Osteocyte (in vitro differentiated cells): ENCODE data around the gene MAST3. TPM values are rescaled to one million over a fixed set of nuclear protein-coding genes. Genes with fewer than 3 reads are reported as not detected.
A peak's percentile ranks its signal among the peaks of the same experiment; 100 is the strongest.

Source experiments
- DNase-seq: peaks from one replicate; pipeline ENCODE4 v3.0.0; 2021; ENCODE audit warnings: mixed read lengths; ENCODE audit not compliant: unreplicated experiment; ENCODE audit errors: extremely low spot score
- H3K27ac Mint-ChIP-seq: one replicate; pipeline ENCODE4 v1.8.0; 2021; ENCODE audit warnings: mild to moderate bottlenecking, mixed read lengths; ENCODE audit not compliant: unreplicated experiment
- H3K27me3 Mint-ChIP-seq: one replicate; pipeline ENCODE4 v1.8.0; 2021; ENCODE audit warnings: mixed read lengths; ENCODE audit not compliant: unreplicated experiment
- H3K36me3 Mint-ChIP-seq: one replicate; pipeline ENCODE4 v1.8.0; 2021; ENCODE audit warnings: mixed read lengths; ENCODE audit not compliant: unreplicated experiment
- H3K4me1 Mint-ChIP-seq: one replicate; pipeline ENCODE4 v1.8.0; 2021; ENCODE audit warnings: mixed read lengths; ENCODE audit not compliant: unreplicated experiment
- H3K4me3 Mint-ChIP-seq: one replicate; pipeline ENCODE4 v1.8.0; 2021; ENCODE audit warnings: mild to moderate bottlenecking, moderate library complexity, mixed read lengths; ENCODE audit not compliant: unreplicated experiment
- H3K9me3 Mint-ChIP-seq: one replicate; pipeline ENCODE4 v1.8.0; 2021; ENCODE audit warnings: mixed read lengths; ENCODE audit not compliant: unreplicated experiment
- CTCF ChIP-seq: fragments of 200-600 bp; sonication (generic); IDR thresholded peaks from 2 replicates; pipeline ENCODE4 v1.5.0; 2021; ENCODE audit warnings: antibody characterized with exemption, mild to moderate bottlenecking, moderate library complexity
- total RNA-seq: library from RNA; stranded (reverse); gene quantifications from 2 replicates; pipeline ENCODE4 v1.2.1, GENCODE V29; 2021

The MAST3 gene
- total RNA-seq, 1 donor from 2014 or later, result 7.6 TPM

GRCh38 chr19:18149596-18149975, 52.0 kb downstream of the MAST3 start:
- no peaks in the 10 kb centered on the region for H3K27me3 Mint-ChIP-seq

GRCh38 chr19:18150776-18151624, 53.4 kb downstream of the MAST3 start:
- Mint-ChIP-seq H3K36me3 (peaks cover 6% of the 10 kb centered on the region), H3K27me3 (no peaks in the 10 kb centered on the region), H3K9me3 (no peaks in the 10 kb centered on the region), H3K4me3 (no peak overlapping the region), H3K27ac (no peak overlapping the region), H3K4me1 (peaks cover 23% of the 10 kb centered on the region)
- no peak for TF ChIP-seq CTCF
- DNase-seq, result no peak

More at GRCh38 chr19:18149596-18149975, 52.0 kb downstream of the MAST3 start:
- DNase-seq, result no peak
- peaks cover 20% of the 10 kb centered on the region for H3K4me1 Mint-ChIP-seq
- H3K36me3 Mint-ChIP-seq, result peaks cover 12% of the 10 kb centered on the region
- no peak for TF ChIP-seq CTCF
- H3K27ac Mint-ChIP-seq, result no peak overlapping the region
- no peaks in the 10 kb centered on the region for H3K9me3 Mint-ChIP-seq
- no peak overlapping the region for H3K4me3 Mint-ChIP-seq

DNA sequence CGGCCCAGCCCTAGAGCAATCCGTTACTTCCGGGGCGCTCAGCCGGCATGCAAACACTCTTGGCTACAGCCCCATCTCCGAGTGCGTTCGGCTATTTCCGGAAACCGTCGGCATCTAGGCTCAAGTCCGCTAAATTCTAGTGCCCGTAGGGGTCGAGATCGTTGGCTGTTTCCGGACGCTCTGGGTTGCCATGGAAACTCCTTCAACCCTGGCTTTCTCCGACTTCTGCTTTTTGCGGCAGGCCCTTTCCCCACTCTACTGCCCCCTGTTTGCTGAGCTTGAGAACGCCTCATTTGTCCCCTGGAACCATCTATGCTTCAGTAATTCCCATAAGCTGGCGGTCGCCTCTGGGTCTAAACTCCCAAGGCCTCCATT, 54.9 kb downstream of the MAST3 start:
- no peaks in the 10 kb centered on the region for H3K36me3 Mint-ChIP-seq
- H3K27me3 Mint-ChIP-seq, result no peaks in the 10 kb centered on the region
- no peaks in the 10 kb centered on the region for H3K9me3 Mint-ChIP-seq
- H3K27ac Mint-ChIP-seq, result peak overlapping the region; percentile 95
- peak; percentile 98 for DNase-seq
- TF ChIP-seq CTCF, result peak; percentile 83
- peaks cover 36% of the 10 kb centered on the region for H3K4me1 Mint-ChIP-seq
- H3K4me3 Mint-ChIP-seq, result peak overlapping the region; percentile 87

DNA sequence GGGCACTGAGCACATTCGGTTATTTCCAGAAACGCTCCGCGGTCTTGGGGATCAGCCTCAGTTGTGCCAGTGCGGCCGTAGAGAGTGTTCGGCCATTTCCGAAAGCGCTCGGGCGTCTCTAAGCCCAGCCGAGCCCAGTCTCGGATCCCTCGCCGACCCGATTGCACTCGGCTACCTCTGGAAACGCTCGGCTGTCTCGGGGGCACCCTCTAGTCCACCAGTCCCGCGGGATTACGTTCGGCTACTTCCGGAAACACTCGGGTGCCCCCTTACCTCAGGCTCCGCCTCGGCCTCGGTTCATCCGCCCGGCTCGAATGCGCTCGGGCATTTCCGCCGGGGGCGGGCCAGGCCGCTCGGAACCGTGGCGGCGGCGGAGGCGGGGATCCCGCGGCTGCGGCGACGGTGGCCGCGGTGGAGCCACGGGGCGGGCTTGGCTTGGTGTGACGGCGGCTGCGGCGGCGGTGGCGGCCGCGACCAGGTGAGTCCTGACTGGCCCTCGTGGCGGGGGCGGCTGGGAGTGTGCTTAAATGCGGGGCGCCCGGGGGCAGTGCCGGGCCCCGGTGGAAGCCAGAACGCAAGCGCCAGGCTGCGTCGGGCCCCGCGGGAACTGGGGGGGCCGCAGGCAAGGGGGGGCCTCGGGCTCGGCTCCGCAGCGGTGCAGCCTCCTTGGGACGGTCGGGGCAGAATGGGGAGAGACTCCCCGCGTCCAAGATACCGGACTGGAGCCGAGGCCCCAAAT, 55.4 kb downstream of the MAST3 start, which contains the start of gene PIK3R2:
PIK3R2 (plus strand) TSS at position 347 of the 739 bp plus-strand sequence. CDS start 2,717 bp downstream, outside the sequence.
- no peaks in the 10 kb centered on the region for H3K9me3 Mint-ChIP-seq
- peak within 1 kb of the TSS; percentile 95 for H3K27ac Mint-ChIP-seq
- peak within 1 kb of the TSS; percentile 87 for H3K4me3 Mint-ChIP-seq
- TF ChIP-seq CTCF, result no peak
- H3K36me3 Mint-ChIP-seq, result no peaks in the 10 kb centered on the region
- peak; percentile 100 for DNase-seq
- H3K4me1 Mint-ChIP-seq, result peaks cover 41% of the 10 kb centered on the region
- no peaks in the 10 kb centered on the region for H3K27me3 Mint-ChIP-seq
